Colonic mucosa (tissue), 4 donors: Measurements from ENCODE around the gene DLG2. TPM values are rescaled to one million over a fixed set of nuclear protein-coding genes. Genes with fewer than 3 reads are reported as not detected.
A peak's percentile ranks its signal among the peaks of the same experiment; 100 is the strongest.

Experiments used
- DNase-seq: peaks from one replicate; pipeline ENCODE4 v3.0.0-alpha.2; 2020
- H3K27ac ChIP-seq: fragments of 200-600 bp; one replicate; pipeline ENCODE4 v1.8.0; 2021
- H3K27me3 ChIP-seq: fragments of 200-600 bp; one replicate; pipeline ENCODE4 v1.8.0; 2021
- H3K36me3 ChIP-seq: fragments of 200-600 bp; one replicate; pipeline ENCODE4 v1.8.0; 2021
- H3K4me1 ChIP-seq: fragments of 200-600 bp; one replicate; pipeline ENCODE4 v1.8.0; 2021; ENCODE audit warnings: mild to moderate bottlenecking
- H3K4me3 ChIP-seq: fragments of 200-600 bp; one replicate; pipeline ENCODE4 v1.8.0; 2021
- H3K9ac ChIP-seq, 2 donors: one replicate each; pipeline ENCODE4 v1.7.0; 2013; ENCODE audit warnings: control low read depth in 2 of 2, low read depth in 2 of 2, low read length in 2 of 2
- H3K9me3 ChIP-seq: fragments of 200-600 bp; one replicate; pipeline ENCODE4 v1.8.0; 2021
- CTCF ChIP-seq: fragments of 200-600 bp; IDR thresholded peaks from one replicate; pipeline ENCODE4 v1.8.0; 2022; ENCODE audit warnings: antibody characterized with exemption, mild to moderate bottlenecking
- intact Hi-C: fragments of 100-400 bp; cut with DNase I; formaldehyde crosslinking; loops from one replicate; pipeline ENCODE4 v1.14.1; 2022
- total RNA-seq, 2 donors: library from RNA; stranded (reverse); fragmentation: NEBNext Ultra II Directional in 1 of 2; extraction: Animal tissue kit (Norgen Biotek cat#: 25700) in 1 of 2; gene quantifications; one replicate each; pipeline ENCODE4 v1.2.1, GENCODE V29; 2021
- donor health status: healthy.
- donor health status: DM: no; HTN: no; CAD: no.
- donor health status: DM: no; HTN: no; CAD: no.

Gene DLG2
- total RNA-seq, 2 donors from 2014 or later, result 1.4 to 3.3 TPM

GRCh38 chr11:84675396-84676025, 951.6 kb downstream of the DLG2 start:
- Histone ChIP-seq H3K4me3 (no peak overlapping the region), H3K36me3 (no peaks in the 10 kb centered on the region), H3K9ac (no peak overlapping the region), H3K9me3 (no peaks in the 10 kb centered on the region), H3K27me3 (no peaks in the 10 kb centered on the region), H3K27ac (no peak overlapping the region), H3K4me1 (no peaks in the 10 kb centered on the region)
- intact Hi-C loops, result no loop called here
- no peak for DNase-seq
- TF ChIP-seq CTCF, result no peak

- no peak for DNase-seq
- no peak for TF ChIP-seq CTCF
Measured at GRCh38 chr11:84673753-84674152, 953.4 kb downstream of the DLG2 start.

GRCh38 chr11:84671325-84671999, 955.7 kb downstream of the DLG2 start:
- Histone ChIP-seq H3K9me3 (no peaks in the 10 kb centered on the region), H3K4me1 (no peaks in the 10 kb centered on the region), H3K27ac (peak overlapping the region; percentile 24), H3K4me3 (no peak overlapping the region), H3K36me3 (no peaks in the 10 kb centered on the region), H3K9ac (no peak overlapping the region), H3K27me3 (no peaks in the 10 kb centered on the region)
- DNase-seq, result peak; percentile 47
- TF ChIP-seq CTCF, result no peak
- intact Hi-C loops, result no loop called here

More at GRCh38 chr11:84673753-84674152, 953.4 kb downstream of the DLG2 start:
- Histone ChIP-seq H3K36me3 (no peaks in the 10 kb centered on the region), H3K4me3 (no peak overlapping the region), H3K27ac (no peak overlapping the region), H3K9me3 (no peaks in the 10 kb centered on the region), H3K27me3 (no peaks in the 10 kb centered on the region), H3K4me1 (no peaks in the 10 kb centered on the region), H3K9ac (no peak overlapping the region)
- intact Hi-C loops, result no loop called here

- Histone ChIP-seq H3K4me1 (no peaks in the 10 kb centered on the region), H3K9me3 (no peaks in the 10 kb centered on the region), H3K9ac (no peak overlapping the region), H3K36me3 (no peaks in the 10 kb centered on the region), H3K4me3 (no peak overlapping the region), H3K27me3 (no peaks in the 10 kb centered on the region), H3K27ac (no peak overlapping the region)
- DNase-seq, result no peak
- intact Hi-C loops, result loop anchor here (10.0 kb wide), 1 partner anchor 51 kb away; no protein-coding TSS in a partner anchor
- TF ChIP-seq CTCF, result no peak
Measured at GRCh38 chr11:84663731-84664130, 963.4 kb downstream of the DLG2 start.

- H3K4me3 ChIP-seq, result no peak overlapping the region
- H3K27ac ChIP-seq, result no peak overlapping the region
- TF ChIP-seq CTCF, result no peak
- intact Hi-C loops, result loop anchor here (10.0 kb wide), 1 partner anchor 54 kb away; no protein-coding TSS in a partner anchor
- DNase-seq, result no peak
- no peaks in the 10 kb centered on the region for H3K4me1 ChIP-seq
- no peaks in the 10 kb centered on the region for H3K9me3 ChIP-seq
- no peaks in the 10 kb centered on the region for H3K27me3 ChIP-seq
- H3K9ac ChIP-seq, result no peak overlapping the region
- no peaks in the 10 kb centered on the region for H3K36me3 ChIP-seq
Measured at GRCh38 chr11:84660257-84660977, 966.7 kb downstream of the DLG2 start.
